Hippocampal formation (tissue), 2 donors: ENCODE data around the gene PRKCH.

Experiments used
- DNase-seq, 2 donors: peaks; one replicate each; lab custom pipeline; 2025; lab: John Stamatoyannopoulos, UW

The PRKCH gene

DNA sequence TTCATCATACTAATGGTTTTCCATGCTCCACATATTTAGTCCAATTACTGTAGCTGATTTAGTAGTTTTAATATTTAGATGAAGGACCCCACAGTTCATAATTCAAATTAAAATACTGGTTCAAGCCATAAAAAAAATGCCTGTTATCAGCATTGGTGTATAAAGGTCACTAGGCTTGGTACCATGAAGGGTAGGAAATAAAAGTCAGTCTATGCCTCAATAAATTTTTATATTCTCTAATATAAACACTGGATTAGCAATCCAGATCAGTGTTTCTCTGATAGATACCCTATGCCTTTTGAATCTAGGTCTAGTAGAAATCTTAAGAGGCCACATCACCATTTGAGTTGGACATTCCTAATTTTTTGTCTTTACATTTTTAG is 210.7 kb downstream of the PRKCH start:
- no peak for DNase-seq

DNA sequence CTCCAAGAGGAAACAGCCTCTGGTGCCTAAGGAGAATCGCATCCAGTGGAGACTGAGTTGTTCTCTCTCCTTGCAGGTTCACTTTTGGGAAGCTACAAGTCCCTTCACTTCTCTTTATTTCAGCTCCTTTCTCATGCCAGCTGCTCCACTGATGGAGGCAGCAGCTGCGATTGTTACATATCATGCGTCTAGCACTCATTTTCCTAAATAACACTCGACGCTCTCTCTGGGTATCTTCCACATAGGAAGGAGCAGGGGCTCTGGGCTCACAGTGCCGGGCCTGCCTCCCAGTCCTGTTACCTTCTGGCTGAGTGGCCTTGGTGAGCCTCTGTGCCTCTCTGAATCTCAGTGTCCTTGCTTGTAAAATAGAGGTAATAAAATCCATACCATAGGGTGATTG is 211.4 kb downstream of the PRKCH start:
- no peak for DNase-seq

DNA sequence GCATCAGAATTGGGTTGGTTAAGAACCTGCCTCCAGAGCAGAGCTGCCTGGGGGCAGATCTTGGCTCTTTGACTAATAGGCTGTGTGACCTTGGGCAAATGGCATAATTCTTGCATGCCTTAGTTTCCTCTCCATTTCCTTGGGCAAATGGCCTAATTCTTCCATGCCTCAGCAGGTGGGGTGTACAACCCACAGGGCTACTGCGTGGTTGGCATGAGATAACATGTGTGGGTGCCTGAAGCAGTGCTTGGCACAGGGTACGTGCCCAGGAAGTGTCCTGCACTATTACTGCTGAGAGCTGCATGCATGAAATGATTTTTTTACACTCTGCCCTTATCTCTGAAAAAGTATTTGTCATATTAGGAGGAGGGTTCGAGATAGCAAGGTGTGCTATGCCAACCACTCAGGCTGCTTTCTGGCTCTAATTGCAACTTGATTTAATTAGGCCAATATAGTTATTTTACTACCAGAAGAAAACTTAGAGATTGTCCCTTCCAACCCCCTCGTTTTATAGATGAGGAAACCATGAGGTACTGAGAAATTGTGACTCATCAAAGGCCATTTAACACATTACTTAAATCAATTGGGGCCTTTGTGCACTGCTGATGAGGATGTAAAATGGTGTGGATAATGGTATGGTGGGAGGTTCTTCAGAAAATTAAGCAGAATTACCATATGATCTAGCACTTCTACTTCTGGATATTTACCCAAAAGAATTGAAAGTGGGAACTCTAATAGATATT is 212.3 kb downstream of the PRKCH start:
- no peak for DNase-seq

DNA sequence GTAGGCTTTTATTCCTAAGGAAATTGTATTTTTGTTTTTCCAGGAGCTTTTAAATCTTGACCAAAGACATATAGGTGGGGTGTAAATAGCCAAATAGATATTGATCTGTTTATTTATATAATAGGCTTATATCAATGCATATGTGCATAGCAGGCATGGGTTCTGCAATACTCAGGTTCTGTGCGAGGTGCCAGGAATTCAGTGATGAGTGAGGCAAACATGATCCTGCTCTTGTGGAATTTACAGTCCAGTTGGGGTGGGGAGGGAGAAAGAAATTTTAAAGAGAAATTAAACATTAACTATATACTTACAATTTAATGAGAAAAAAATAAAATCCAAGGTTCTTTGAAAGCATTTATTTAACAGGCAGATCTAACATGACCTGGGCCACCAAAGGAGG is 213.7 kb downstream of the PRKCH start:
- no peak for DNase-seq

DNA sequence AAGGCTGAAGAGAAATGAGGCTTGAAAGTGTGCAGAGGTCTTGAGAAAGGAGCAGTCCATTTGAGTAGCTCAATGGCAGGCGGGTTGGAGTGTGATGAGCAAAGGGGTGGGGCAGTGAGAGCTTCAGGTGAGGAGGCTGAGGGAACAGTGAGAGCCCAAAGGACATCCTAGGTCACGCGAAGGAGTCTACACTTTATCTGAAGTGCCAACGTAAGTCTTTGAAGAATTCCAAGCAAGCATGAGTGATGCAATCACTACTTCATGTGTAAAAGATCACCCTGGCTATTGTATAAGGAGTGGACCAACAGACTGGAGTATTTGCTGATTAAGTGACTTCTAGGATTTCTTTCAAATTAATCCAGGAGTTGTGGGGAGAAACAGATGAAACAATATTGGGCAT is 214.1 kb downstream of the PRKCH start:
- no peak for DNase-seq

DNA sequence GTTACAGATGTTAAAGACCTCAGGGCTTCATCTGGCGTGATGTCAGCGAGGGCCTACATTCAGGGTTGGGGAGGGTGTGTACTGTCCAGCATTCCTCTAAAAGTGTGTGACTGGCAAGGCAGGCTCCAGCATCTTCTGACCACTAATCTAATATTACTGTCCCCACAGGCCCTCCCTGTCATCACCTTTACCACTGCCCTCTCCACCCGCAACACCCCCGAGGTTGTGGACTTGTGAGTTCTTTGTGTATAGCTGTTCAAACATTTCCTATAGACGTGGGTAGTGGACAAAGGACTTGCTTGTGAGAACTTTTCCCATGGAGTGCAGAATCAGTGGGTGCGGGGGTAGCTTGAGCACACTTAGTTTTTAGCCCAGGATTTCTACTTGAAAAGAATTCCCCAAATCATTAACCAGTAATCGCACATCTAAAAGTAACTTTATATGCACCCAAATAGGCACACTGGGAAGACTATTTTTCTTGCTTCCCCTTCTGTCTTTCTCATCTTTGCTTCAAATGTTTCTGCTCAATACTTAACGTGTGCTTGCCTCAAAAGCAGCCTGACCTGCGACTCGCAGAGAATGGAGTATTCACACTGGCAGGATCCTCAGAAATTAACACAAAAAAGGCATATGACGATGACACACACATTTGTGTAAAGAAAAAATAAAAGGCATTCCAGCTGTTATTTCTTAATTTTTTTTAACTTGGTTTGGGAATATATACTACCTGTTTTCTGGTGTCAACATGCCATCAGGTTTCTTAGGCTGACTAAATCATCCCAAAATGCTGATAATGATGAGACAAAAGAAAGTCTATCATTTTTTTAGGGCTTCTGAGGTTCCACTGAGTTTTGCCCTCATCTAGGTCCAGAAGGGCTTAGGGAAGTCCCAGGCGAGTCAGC is 215.5 kb downstream of the PRKCH start:
- no peak for DNase-seq

DNA sequence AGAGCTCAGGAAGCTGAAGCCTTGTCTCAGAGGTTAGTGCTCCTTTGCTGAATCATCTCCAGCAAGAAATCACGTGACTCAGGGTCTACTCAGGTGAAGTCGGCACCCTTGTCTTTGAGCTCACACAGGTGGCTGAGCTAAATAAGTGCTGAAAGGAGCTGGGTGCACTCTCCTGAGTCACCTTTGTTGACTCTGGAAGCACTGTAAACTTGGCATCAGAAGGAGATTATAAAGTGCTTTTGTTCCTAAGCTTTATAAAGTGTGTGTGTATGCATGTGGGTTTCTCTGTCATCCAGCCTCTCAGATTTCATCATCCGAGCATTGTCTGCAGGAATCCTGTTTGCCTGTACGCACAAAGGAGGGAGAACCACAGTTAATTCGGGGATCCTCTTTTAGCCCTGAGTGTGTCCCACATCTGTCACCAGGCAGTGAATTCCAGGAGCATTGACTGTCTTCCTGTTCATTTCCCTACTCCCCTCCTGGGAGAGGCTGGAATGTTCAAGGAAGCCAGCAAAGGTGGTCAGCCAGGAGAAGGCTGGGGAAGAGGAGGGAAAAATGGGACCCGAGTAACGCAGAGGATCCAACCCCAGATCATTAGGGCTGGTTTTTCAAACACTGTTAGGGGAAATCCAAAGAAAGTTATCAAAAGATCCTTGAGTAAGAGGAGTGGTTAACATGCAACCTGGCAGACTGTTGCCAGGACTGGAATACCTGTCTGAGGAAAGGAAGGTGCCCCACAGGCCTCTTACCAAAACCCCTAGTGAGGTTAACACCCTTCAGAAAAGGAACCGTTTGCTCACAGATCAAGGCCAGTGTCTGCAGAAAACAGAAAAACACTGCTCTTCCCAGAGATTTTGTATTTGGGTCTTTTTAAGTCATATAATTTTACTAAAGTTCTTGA is 216.4 kb downstream of the PRKCH start:
- DNase-seq = no peak

DNA sequence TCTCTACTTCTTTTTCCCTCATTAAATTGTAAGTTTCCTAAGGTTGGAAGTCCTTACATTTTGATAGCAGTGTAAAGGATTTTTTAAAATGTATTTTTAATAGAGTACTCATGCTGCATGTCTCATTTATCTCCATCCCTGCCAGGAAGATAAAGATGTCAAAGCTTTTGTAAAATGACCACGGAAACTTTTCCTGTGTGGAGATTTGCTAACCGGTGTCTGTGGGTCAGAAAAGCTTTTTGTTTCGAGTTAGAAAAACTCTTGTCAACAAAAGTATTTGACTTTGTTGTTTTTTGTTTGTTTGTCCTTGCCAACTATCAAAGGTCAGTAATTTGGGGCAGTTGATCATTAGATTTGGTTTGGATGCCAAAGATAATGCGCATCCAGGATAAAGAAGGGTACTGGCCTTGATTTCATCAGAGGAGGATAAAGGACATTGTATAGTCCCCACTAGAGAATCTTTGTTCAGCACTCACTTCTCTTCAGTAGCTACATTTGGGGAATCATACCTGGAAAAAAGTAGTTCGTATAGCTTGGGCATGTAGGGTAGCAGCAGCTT is 217.2 kb downstream of the PRKCH start:
- no peak for DNase-seq

DNA sequence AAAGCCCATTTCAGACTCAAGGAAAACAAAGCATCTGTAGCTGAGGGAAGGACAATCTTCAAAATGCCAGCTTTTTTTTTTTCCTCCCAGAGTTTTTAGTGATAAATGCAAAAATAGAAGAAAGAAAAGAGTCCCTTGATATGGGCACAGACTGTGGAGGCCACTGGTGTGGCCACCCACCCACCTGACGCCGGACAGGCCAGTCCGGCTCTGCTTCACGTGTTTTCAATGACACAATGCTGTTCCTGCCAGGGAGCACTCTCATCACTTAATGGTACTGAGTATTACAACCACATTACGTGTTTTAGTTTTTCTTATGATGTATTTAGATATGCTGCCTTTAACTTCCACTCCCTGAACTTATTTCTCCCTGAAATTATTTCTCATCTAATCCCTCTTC is 218.3 kb downstream of the PRKCH start:
- no peak for DNase-seq

DNA sequence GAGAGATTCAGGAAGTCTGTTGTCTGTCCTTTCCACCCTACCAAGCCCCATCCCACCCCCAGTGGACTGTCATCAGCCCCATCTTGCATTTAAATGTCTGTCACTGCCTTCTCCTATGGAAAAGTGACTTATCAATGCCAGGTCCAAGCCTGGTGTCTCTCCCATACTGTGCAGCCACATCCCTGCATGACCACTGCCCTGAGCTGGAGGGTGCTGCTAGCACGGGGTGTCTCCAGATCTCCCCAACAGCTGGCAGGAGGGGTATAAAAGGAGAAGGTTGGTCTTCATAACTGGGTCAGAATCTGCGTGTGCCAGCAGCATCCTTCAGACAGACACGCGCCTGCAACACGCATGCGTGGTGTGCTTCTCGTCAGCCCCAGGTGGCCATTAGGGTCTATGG is 219.6 kb downstream of the PRKCH start:
- no peak for DNase-seq

DNA sequence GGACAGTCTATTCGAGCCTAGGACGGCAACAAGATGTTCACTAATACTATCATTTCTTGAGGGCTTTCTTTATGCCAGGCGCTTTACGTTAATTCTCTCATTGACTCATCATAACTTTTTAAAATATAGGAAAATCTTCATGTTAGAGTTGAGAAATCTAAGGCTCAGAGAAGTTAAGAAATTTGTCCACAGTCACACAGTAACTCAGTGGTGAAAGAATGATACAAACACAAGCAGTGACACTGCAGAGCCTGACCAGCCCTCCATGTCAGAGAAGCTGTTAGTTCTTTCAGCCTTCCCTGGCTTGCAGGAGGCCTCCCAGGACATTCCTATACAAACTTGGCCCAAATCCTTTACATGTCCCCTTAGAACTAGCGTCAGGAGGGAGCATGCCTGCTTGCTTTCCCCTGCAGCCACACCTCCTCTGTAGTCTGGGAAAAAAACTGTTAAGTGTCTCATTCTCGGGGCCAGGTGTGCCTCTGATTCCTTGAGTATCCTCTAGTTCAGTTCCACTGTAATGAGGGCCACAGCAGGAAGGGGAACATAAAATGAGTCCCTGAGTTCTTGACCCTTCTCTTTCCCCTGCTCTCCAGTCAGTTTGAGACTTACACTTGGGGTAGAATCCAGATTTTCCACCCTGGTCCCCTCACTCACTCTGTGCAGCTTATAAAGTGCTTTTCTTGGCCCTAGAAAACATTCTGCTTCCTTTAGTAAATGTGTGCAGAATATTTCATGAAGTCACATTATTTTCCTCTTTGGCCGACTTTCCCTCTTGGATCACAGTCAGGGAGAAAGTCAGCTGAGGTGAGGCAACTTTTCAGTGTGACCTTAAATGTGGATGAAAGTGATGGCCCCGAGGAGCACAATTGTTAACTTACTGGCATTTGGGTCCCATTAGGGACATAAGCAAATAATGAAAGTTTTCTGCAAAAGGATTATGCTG is 221.7 kb downstream of the PRKCH start:
- DNase-seq = no peak

DNA sequence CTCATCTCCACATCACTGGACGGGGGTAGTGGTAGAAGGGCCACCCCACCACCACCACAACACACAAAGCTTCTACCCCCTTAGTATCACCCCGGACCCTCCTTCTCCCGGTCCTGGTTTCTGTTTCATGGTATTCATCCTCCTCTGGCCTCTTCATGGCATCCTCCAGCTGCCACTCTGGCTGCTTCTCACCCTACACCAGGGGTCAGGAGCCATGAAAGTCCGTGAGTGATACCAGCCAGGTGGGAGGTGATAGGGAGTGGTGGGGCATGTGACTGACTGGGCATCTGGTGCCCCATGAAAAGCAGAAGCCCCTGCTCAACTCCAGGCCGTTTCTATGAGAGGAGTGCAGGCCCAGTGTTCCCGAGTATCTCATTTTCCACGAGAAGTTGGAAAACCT is 222.6 kb downstream of the PRKCH start:
- DNase-seq = no peak

DNA sequence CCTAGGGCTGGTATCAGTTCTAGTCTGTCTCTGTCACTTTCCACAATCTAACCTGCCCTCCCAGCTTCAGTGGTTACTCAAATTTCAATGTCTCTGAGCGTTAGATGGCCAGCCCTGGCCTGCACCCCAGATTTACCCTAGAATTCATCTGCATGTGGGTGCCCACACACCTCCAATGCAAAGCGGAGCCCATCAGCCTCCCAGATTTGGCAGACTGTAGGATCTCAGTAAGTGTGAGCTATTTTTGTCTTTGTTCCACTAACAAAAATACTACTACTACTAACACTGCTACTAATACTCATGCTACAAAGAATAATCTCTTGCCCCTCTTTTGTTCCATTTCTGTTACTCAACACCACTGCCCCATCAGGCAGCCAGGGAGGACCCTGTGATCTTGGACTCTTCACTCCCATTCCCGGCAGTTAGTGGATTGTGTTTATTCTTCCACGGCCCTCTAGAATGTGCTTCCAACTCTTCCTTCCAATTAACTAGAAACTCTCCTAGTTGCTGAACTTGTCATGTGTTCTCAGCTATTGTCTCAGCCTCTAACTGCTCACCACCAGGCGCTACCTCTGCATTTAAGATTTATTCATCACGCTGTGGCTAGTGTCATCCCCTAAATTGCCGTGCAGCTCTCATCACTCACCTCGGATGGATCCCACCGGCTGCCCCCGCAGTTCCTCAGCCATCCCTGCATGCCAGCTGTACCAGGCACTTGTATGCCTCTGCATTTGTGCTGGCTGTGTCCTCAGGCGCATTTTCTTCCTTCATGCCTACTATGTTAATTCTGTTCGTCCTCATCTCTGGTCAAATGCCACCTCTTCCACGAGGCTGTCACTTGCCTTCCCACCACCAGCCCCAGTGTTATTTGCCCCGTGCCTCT is 223.3 kb downstream of the PRKCH start:
- DNase-seq = peak in 1 of 2 donors; percentile 67

DNA sequence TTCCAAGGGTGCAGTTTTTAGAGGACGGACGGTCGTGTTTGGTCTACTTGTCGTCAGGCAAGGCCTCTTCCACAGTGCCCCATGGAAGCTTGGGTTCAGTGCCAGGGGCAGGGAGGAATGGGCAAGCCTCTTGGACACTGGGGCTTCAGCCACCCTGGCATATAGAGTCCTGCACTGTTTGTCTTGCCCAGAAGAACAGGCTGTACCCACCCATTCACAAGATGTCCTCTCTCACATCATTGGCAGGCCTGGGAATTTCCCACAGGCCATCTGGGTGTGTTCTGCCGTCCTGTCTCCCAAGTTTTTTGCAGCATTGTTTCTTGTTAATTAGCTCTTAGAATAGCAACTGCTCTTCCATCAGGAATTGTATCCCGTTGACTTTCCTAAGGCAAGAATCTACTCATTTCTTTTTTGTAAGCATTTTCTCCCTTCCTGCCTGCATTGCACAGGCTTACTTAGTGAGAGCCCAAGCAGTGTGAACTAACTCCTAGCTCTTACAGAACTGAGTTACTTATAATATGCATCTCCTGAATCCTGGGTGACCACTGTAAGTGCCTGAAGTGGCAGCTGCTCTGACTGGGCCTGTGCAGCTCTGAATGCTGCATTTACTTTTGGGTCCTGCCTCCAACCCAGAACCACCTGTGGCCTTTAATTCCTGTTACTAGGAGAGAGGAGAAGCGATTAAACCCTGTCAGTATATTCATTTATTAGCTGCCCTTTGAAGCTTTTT is 224.5 kb downstream of the PRKCH start:
- peak; percentile 27 to 67 for DNase-seq

DNA sequence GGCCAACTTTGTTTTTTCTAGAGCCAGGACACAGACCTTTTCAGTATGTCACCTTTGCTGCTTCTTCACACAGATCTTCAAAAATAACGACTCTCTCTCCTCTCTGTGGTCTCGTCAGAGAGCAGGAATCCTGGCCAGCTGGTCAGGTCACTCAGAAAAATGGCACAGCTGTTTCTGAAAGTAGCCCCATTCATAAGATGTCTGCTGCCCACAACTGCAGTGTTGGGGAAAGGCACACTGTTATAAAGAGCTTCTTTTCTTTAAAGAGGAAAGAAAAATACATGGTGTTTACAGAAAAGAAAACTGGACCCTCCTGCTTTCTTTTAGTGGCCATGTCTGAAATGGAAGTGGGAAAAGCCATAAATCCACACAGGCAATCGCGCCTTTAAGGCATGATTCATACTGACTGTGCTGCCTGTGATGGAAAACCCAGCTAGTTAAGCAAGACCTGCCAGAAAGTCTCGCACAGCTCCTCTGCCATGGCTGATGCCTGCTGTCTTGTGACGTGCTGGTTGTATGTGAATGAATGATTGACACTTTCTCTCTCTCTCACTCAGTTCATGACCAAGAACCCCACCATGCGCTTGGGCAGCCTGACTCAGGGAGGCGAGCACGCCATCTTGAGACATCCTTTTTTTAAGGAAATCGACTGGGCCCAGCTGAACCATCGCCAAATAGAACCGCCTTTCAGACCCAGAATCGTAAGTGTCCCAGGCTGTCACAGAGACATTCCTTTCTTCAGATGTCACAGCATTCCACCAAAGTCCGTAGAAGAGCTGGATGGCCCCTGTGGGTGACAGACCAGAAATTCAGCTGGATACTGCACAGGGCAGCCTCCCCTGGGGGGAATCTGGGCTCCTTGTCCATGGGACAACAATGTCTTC is 226.0 kb downstream of the PRKCH start:
- no peak for DNase-seq

DNA sequence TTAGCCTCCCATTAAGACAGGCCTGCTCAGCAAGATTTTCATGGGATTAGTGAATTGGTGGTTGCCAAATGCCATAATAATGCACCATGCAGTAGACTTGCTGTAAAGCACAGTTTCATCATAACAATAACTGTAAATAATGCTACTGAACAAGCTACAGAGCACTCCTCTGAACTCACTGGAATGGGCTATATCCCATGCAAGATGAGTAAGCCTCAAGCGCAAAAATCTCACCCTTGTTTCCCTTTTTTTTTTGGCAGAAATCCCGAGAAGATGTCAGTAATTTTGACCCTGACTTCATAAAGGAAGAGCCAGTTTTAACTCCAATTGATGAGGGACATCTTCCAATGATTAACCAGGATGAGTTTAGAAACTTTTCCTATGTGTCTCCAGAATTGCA is 228.0 kb downstream of the PRKCH start:
- DNase-seq = no peak

DNA sequence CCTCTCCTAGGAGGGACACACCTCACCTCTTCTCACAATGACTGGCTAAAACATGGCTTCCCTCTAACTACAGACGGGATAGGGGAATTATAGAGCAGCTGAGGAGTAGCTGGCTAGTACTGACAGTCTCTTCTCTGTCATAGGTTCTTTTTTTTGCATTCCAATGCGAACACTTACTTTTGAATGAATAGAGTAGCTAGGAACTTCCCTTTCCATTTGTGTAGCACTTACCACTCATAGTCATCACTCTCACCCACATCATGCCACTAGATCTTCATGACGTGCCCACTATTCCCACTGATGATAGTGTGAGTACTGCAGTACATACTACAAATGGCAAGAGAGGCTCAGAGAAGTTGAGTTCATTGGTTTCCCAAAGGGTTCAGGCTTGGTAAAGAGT is 230.0 kb downstream of the PRKCH start:
- no peak for DNase-seq

DNA sequence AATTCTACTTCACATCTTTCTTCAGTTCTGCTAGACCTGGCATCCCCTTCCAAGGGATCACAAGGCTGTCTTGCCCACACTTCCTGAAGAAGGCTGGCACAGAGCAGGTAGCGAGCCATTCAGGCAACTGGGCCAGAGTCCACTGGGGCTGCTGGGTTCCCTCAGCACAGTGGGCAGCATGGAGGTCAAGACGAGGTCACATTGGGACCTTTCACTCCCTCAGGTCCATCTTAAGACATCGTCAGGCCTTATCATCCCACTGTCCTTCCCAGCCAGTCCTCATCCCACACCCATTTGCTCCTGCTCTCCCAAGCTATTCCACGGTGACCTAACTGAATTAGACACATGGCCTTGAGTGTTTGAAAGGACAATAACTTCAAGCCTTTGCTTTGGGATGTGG is 230.9 kb downstream of the PRKCH start:
- no peak for DNase-seq
